ENCODE measurements around the gene AGMAT.

DNA sequence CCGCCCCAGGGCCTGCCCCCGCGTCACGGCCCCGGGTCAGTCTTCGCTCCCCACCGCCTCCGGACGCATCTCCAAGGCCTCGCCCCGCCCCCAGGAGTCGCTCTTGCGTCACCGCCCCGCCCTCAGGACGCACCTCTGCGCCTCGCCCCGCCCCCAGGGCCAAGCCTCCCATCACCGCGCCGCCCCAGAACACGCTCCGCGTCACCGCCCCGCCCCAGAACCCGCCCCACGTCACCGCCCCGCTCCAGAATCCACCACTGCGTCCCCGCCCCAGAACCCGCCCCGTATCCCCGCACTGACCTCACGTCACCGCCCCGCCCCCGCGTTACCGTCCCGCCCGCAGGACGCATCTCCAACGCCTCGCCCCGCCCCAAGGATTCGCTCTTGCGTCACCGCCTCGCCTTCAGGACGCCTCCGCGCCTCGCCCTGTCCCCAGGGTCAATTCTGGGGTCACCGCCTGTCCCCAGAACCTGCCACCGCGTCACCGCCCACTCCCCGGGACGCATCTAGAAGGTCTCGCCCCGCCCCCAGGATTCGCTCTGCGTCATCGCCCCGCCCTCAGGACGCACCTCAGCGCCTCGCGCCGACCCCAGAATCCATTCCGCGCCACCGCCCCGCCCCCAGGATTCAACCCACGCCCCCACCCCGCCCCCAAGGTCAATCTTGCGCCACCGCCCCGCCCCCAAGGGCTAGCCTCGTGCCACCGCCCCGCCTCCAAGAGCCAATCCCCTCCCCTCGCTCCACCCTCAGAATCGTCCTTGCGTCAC is 60.4 kb downstream of the AGMAT start:
- TF ChIP-seq, protein P1, sequence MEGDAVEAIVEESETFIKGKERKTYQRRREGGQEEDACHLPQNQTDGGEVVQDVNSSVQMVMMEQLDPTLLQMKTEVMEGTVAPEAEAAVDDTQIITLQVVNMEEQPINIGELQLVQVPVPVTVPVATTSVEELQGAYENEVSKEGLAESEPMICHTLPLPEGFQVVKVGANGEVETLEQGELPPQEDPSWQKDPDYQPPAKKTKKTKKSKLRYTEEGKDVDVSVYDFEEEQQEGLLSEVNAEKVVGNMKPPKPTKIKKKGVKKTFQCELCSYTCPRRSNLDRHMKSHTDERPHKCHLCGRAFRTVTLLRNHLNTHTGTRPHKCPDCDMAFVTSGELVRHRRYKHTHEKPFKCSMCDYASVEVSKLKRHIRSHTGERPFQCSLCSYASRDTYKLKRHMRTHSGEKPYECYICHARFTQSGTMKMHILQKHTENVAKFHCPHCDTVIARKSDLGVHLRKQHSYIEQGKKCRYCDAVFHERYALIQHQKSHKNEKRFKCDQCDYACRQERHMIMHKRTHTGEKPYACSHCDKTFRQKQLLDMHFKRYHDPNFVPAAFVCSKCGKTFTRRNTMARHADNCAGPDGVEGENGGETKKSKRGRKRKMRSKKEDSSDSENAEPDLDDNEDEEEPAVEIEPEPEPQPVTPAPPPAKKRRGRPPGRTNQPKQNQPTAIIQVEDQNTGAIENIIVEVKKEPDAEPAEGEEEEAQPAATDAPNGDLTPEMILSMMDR (IDR thresholded peaks at IDR 0.05): no peak
- TF ChIP-seq POLR2A (IDR thresholded peaks at IDR 0.05): peak; percentile 1 to 30
